H1 (cell line): Measurements from ENCODE around the gene EIF4E1B. TPM values are rescaled to one million over a fixed set of nuclear protein-coding genes. Genes with fewer than 3 reads are reported as not detected.

Source experiments
- CTCF ChIA-PET: fragments of 300-600 bp; sonication (Branson Sonifier 250); formaldehyde crosslinking; loops from one replicate; lab custom pipeline; 2021; ENCODE audit not compliant: partially characterized antibody; lab: Charles Lee
- POLR2A ChIA-PET: fragments of 300-600 bp; sonication (Branson Sonifier 250); formaldehyde crosslinking; loops from one replicate; lab custom pipeline; 2021; ENCODE audit warnings: inconsistent platforms; ENCODE audit not compliant: partially characterized antibody; lab: Charles Lee
- DNase-seq, 2 experiments: peaks; one replicate each; pipeline versions ENCODE4 v3.0.0 to v3.0.0-alpha.2; 2010 to 2022; ENCODE audit warnings: low spot score in 2 of 2, low read depth in 1 of 2, mixed read lengths in 1 of 2
- FAIRE-seq: peaks from 2 replicates; lab custom pipeline; 2011; peaks lifted over from hg19 to GRCh38; lab: Jason Lieb, UNC
- H2AFZ ChIP-seq: 2 replicates; pipeline ENCODE4 v1.8.1; 2012; ENCODE audit warnings: low read length, inconsistent platforms
- H2AK5ac ChIP-seq: 2 replicates; pipeline ENCODE4 v1.6.1; 2013; ENCODE audit warnings: low read depth, low read length
- H2BK120ac ChIP-seq: replicated peaks from 2 replicates; pipeline ENCODE3; 2013; ENCODE audit warnings: low read depth, low read length, inconsistent platforms
- H2BK12ac ChIP-seq: 2 replicates; pipeline ENCODE4 v1.6.1; 2013; ENCODE audit warnings: low read depth, low read length
- H2BK15ac ChIP-seq: 2 replicates; pipeline ENCODE4 v1.6.1; 2013; ENCODE audit warnings: low read length
- H2BK20ac ChIP-seq: 2 replicates; pipeline ENCODE4 v1.6.1; 2013; ENCODE audit warnings: low read length
- H2BK5ac ChIP-seq: 2 replicates; pipeline ENCODE4 v1.6.1; 2013; ENCODE audit warnings: low read depth, low read length
- H3K14ac ChIP-seq: 2 replicates; pipeline ENCODE4 v1.6.1; 2013; ENCODE audit warnings: inconsistent platforms; ENCODE audit not compliant: insufficient read length
- H3K18ac ChIP-seq: 2 replicates; pipeline ENCODE4 v1.6.1; 2013; ENCODE audit warnings: low read length; ENCODE audit errors: extremely low read depth
- H3K23ac ChIP-seq: 2 replicates; pipeline ENCODE4 v1.6.1; 2013; ENCODE audit warnings: inconsistent platforms; ENCODE audit not compliant: insufficient read length
- H3K23me2 ChIP-seq: 2 replicates; pipeline ENCODE4 v1.6.1; 2013; ENCODE audit warnings: low read depth, low read length
- H3K27ac ChIP-seq: 2 replicates; pipeline ENCODE4 v1.6.1; 2011; ENCODE audit warnings: low read depth, low read length, inconsistent platforms
- H3K27me3 ChIP-seq, 4 experiments: replicated peaks in 1 of 4; 1 replicate in 1 of 4; 2 replicates in 3 of 4; pipeline versions ENCODE4 v1.6.1 to v1.8.1; 2011 to 2013; ENCODE audit warnings: low read length in 3 of 4, mild to moderate bottlenecking in 3 of 4, inconsistent platforms in 2 of 4, mixed read lengths in 2 of 4, moderate library complexity in 1 of 4; ENCODE audit not compliant: control insufficient read depth in 3 of 4, insufficient read depth in 3 of 4; ENCODE audit errors: extremely low read depth in 1 of 4
- H3K36me3 ChIP-seq, 4 experiments: 2 replicates each; pipeline versions ENCODE4 v1.6.1 to v1.8.1; 2011 to 2013; ENCODE audit warnings: mild to moderate bottlenecking in 4 of 4, low read length in 3 of 4, moderate library complexity in 2 of 4, control low read depth in 1 of 4, inconsistent platforms in 1 of 4; ENCODE audit not compliant: insufficient read depth in 4 of 4, control insufficient read depth in 2 of 4
- H3K4ac ChIP-seq: replicated peaks from 2 replicates; pipeline ENCODE3; 2013; ENCODE audit warnings: low read length, low read depth, mixed read lengths, inconsistent platforms; ENCODE audit not compliant: insufficient read length
- H3K4me1 ChIP-seq, 4 experiments: replicated peaks in 1 of 4; 1 replicate in 1 of 4; 2 replicates in 3 of 4; pipeline versions ENCODE4 v1.6.1 to v1.8.1; 2011 to 2013; ENCODE audit warnings: low read length in 3 of 4, inconsistent platforms in 2 of 4, mixed read lengths in 1 of 4; ENCODE audit not compliant: insufficient read depth in 4 of 4, control insufficient read depth in 3 of 4
- H3K4me2 ChIP-seq, 2 experiments: 2 replicates each; pipeline versions ENCODE4 v1.6.1 to v1.8.1; 2011 to 2013; ENCODE audit warnings: low read depth in 2 of 2, low read length in 2 of 2, control low read depth in 1 of 2, inconsistent platforms in 1 of 2, mild to moderate bottlenecking in 1 of 2; ENCODE audit not compliant: insufficient read depth in 1 of 2
- H3K4me3 ChIP-seq, 4 experiments: fragments of 200-600, 300-600 bp in 1 of 4; sonication (generic), shearing (Covaris generic), sonication (Bioruptor Twin) in 1 of 4; 2 replicates each; pipeline versions ENCODE4 v1.5.1 to v1.8.1; 2011 to 2016; ENCODE audit warnings: low read length in 4 of 4, low read depth in 3 of 4, control low read depth in 2 of 4, inconsistent platforms in 2 of 4, mild to moderate bottlenecking in 2 of 4, mixed read lengths in 1 of 4, moderate library complexity in 1 of 4; ENCODE audit not compliant: insufficient read depth in 2 of 4; ENCODE audit errors: extremely low read depth in 1 of 4
- H3K56ac ChIP-seq: replicated peaks from 2 replicates; pipeline ENCODE3; 2013; ENCODE audit warnings: low read depth, mild to moderate bottlenecking, mixed read lengths, low read length, inconsistent platforms; ENCODE audit not compliant: insufficient read length
- H3K79me1 ChIP-seq: 2 replicates; pipeline ENCODE4 v1.6.1; 2013; ENCODE audit warnings: low read depth, low read length, control low read depth
- H3K79me2 ChIP-seq, 2 experiments: 2 replicates each; pipeline versions ENCODE4 v1.6.1 to v1.8.1; 2012 to 2013; ENCODE audit warnings: low read length in 2 of 2, mild to moderate bottlenecking in 2 of 2, inconsistent platforms in 1 of 2; ENCODE audit not compliant: insufficient read depth in 2 of 2, control insufficient read depth in 1 of 2
- H3K9ac ChIP-seq, 4 experiments: replicated peaks in 1 of 4; 1 replicate in 1 of 4; 2 replicates in 3 of 4; pipeline versions ENCODE4 v1.6.1 to v1.8.1; 2011 to 2013; ENCODE audit warnings: low read depth in 3 of 4, low read length in 3 of 4, control low read depth in 2 of 4, mild to moderate bottlenecking in 2 of 4, moderate library complexity in 2 of 4, inconsistent platforms in 1 of 4; ENCODE audit errors: extremely low read depth in 1 of 4
- H3K9me3 ChIP-seq, 2 experiments: 2 replicates each; pipeline versions ENCODE4 v1.6.1 to v1.8.1; 2012 to 2013; ENCODE audit warnings: mild to moderate bottlenecking in 2 of 2, moderate library complexity in 2 of 2, control low read depth in 1 of 2, inconsistent platforms in 1 of 2, low read depth in 1 of 2, low read length in 1 of 2, mixed read lengths in 1 of 2; ENCODE audit not compliant: insufficient read depth in 2 of 2
- H4K20me1 ChIP-seq, 2 experiments: replicated peaks in 1 of 2; 2 replicates each; pipeline versions ENCODE3 to v1.8.1; 2011 to 2013; ENCODE audit warnings: inconsistent platforms in 2 of 2, low read length in 2 of 2, mild to moderate bottlenecking in 1 of 2; ENCODE audit not compliant: insufficient read depth in 2 of 2, control insufficient read depth in 1 of 2
- H4K5ac ChIP-seq: 2 replicates; pipeline ENCODE4 v1.6.1; 2013; ENCODE audit warnings: low read length, low read depth, mixed read lengths, inconsistent platforms; ENCODE audit not compliant: insufficient read length
- H4K8ac ChIP-seq: 2 replicates; pipeline ENCODE4 v1.8.0; 2013; ENCODE audit warnings: mild to moderate bottlenecking, moderate library complexity, low read length, inconsistent platforms; ENCODE audit not compliant: insufficient read depth; ENCODE audit errors: extremely low read depth
- H4K91ac ChIP-seq: replicated peaks from 2 replicates; pipeline ENCODE3; 2013; ENCODE audit warnings: low read length, mixed read lengths, inconsistent platforms; ENCODE audit not compliant: insufficient read length
- BACH1 ChIP-seq: IDR thresholded peaks from 2 replicates; pipeline ENCODE4 v1.6.1; 2012; ENCODE audit warnings: low read length, improper control_type of control experiment
- CTBP2 ChIP-seq: IDR thresholded peaks from 2 replicates; pipeline ENCODE4 v1.7.0; 2011; ENCODE audit warnings: borderline replicate concordance, mild to moderate bottlenecking, moderate library complexity, mixed read lengths, low read length; ENCODE audit not compliant: insufficient read depth, insufficient read length
- EGR1 ChIP-seq: IDR thresholded peaks from 2 replicates; pipeline ENCODE4 v1.6.1; 2011; ENCODE audit warnings: low read depth, low read length, borderline replicate concordance
- GABPA ChIP-seq: IDR thresholded peaks from 2 replicates; pipeline ENCODE4 v1.6.1; 2011; ENCODE audit warnings: mild to moderate bottlenecking, low read length, moderate library complexity, borderline replicate concordance; ENCODE audit not compliant: insufficient read depth
- HDAC6 ChIP-seq: IDR thresholded peaks from one replicate; pipeline ENCODE4 v1.7.1; 2012; ENCODE audit warnings: low read depth, mild to moderate bottlenecking, inconsistent platforms, low read length, moderate library complexity
- NANOG ChIP-seq: IDR thresholded peaks from 2 replicates; pipeline ENCODE4 v1.6.1; 2011; ENCODE audit warnings: low read length, low read depth, mild to moderate bottlenecking, inconsistent platforms; ENCODE audit not compliant: insufficient read depth, poor library complexity, severe bottlenecking
- POLR2AphosphoS5 ChIP-seq: IDR thresholded peaks from 2 replicates; pipeline ENCODE4 v1.6.1; 2011; ENCODE audit warnings: low read depth, low read length
- POU5F1 ChIP-seq: IDR thresholded peaks from 2 replicates; pipeline ENCODE4 v1.6.1; 2011; ENCODE audit warnings: low read depth, mild to moderate bottlenecking, low read length, moderate library complexity
- WGBS, 2 experiments: shearing (Covaris generic) in 1 of 2; methylation state at CpG; one replicate each; pipeline versions ENCODE4 v1.1.6 to v1.1.7; 2013 to 2015; ENCODE audit warnings: low lambda C conversion rate in 2 of 2, mixed read lengths in 2 of 2, inconsistent platforms in 1 of 2, low coverage in 1 of 2, missing lambda C conversion rate in 1 of 2; ENCODE audit not compliant: insufficient replicate concordance in 2 of 2, insufficient coverage in 1 of 2, insufficient read length in 1 of 2; ENCODE audit errors: extremely low coverage in 1 of 2, missing lambda C conversion rate in 1 of 2; 5-methylcytosine and 5-hydroxymethylcytosine counted together
- polyA plus RNA-seq, 7 experiments: library from polyadenylated mRNA; depleted of rRNA in 3 of 7; stranded (reverse) in 5 of 7; unstranded in 2 of 7; fragments of >200 nt in 5 of 7; fragments of 200-250 nt in 2 of 7; gene quantifications; 1 replicate in 5 of 7; 2 replicates in 1 of 7; 4 replicates in 1 of 7; pipeline versions ENCODE4 v1.2.1 to v1.2.3, GENCODE V29; 2011 to 2013; ENCODE audit warnings: missing spikeins in 2 of 7, mixed read lengths in 2 of 7
- total RNA-seq: library from RNA; stranded (reverse); fragmentation: NEBNext Ultra II Directional; extraction: Animal tissue kit (Norgen Biotek cat#: 25700); gene quantifications from 2 replicates; pipeline ENCODE4 v1.2.1, GENCODE V29; 2021

Gene EIF4E1B
- total and polyA plus RNA-seq, 2 of the 8 experiments (the other 6 are each of a cell fraction or from before 2014, with no cell fraction given): 0.97 to 1.3 TPM

DNA sequence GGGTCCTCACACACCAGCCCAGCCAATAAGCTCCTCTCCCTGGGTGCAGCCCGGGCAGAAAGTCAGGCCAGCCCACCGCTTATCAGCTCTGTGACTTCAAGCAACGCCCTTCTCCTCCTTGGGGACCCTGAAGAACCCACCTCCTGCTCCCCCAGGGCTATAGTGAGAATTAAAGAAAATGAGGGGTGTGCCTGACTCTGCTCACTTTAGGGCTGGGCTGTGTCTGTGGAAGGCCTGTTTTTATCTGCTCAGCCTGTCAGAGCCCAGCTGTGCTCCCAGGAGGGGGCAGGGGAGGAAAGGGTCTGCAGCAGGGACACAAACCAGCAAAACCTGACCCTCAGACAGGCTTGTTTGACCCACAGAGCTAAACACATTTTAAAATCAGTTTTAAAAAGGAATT is 24.4 kb upstream of the EIF4E1B start:
- H2BK12ac ChIP-seq: no peak overlapping the region
- no peak overlapping the region for H2AK5ac ChIP-seq
- no peaks in the 10 kb centered on the region for H3K9me3 ChIP-seq
- ChIA-PET POLR2A (interaction anchor here (0.9 to 2.6 kb wide), 4 partner anchors 10 to 69 kb away, joined by 3 to 14 read pairs (median 3); partner anchors contain the start of gene RNF44), CTCF (interaction anchor here (0.7 to 6.0 kb wide), 12 partner anchors 10 to 201 kb away, joined by 3 to 37 read pairs (median 4); no protein-coding TSS in a partner anchor)
- H3K23ac ChIP-seq: no peak overlapping the region
- H3K4me1 ChIP-seq: peaks cover 0 to 12% (median 5%) of the 10 kb centered on the region in 4 experiments; a peak in 5 of 7 replicates
- peaks cover 0 to 12% (median 10%) of the 10 kb centered on the region in 4 experiments; a peak in 5 of 7 replicates for H3K27me3 ChIP-seq
- H2BK5ac ChIP-seq: no peak overlapping the region
- H4K91ac ChIP-seq: no peak overlapping the region
- H3K9ac ChIP-seq: no peak overlapping the region
- TF ChIP-seq HDAC6 (no peak), CTBP2 (no peak), BACH1 (no peak), POLR2AphosphoS5 (no peak), NANOG (no peak), EGR1 (no peak), POU5F1 (no peak), GABPA (no peak)
- no peak overlapping the region for H3K56ac ChIP-seq
- no peak overlapping the region for H2AFZ ChIP-seq
- H2BK15ac ChIP-seq: no peak overlapping the region
- peaks cover 6% of the 10 kb centered on the region for H3K23me2 ChIP-seq
- no peak overlapping the region for H2BK20ac ChIP-seq
- no peak overlapping the region for H3K27ac ChIP-seq
- peaks cover 5 to 14% of the 10 kb centered on the region in 2 experiments for H4K20me1 ChIP-seq
- H3K4me2 ChIP-seq: no peak overlapping the region
- no peak overlapping the region for H4K5ac ChIP-seq
- no peak overlapping the region; the same call in 1 of the 2 replicates for H4K8ac ChIP-seq
- FAIRE-seq: no peak
- H3K4ac ChIP-seq: no peak overlapping the region
- no peak overlapping the region for H3K4me3 ChIP-seq
- no peak for DNase-seq
- H3K79me2 ChIP-seq: no peaks in the 10 kb centered on the region
- no peak overlapping the region for H2BK120ac ChIP-seq
- no peaks in the 10 kb centered on the region for H3K79me1 ChIP-seq
- WGBS, 2 experiments: 86% methylated on average over 3 of the region's 3 CpGs; no CpG with 5 or more reads in 1 of the 2 experiments
- H3K18ac ChIP-seq: no peak overlapping the region
- no peak overlapping the region for H3K14ac ChIP-seq
- H3K36me3 ChIP-seq: no peaks in the 10 kb centered on the region
